Neural cell (in vitro differentiated cells): ENCODE data around the gene PI4K2B. TPM values are rescaled to one million over a fixed set of nuclear protein-coding genes. Genes with fewer than 3 reads are reported as not detected.

Experiments used
- polyA plus RNA-seq: library from polyadenylated mRNA; depleted of rRNA; stranded (reverse); fragments of >200 nt; gene quantifications from 2 replicates; pipeline ENCODE4 v1.2.3, GENCODE V29; 2014
- small RNA-seq, 3 experiments: library from RNA; depleted of rRNA; stranded (forward); fragments of <200 nt; gene quantifications; one replicate each; pipeline ENCODE3, GENCODE V24; 2012

Gene PI4K2B
- polyA plus RNA-seq, 1 donor from 2014 or later: 10.0 TPM

Small RNAs within 50 kb of the gene (small RNA-seq; reads per million reads assigned to genes)
- 0 to 0.08 (median 0) reads per million in 3 experiments for gene RF00004

Other genes with a start within 250 kb of the PI4K2B start
- 9.9 and 10.3 TPM in 2 replicates for gene LGI2, start 203.1 kb upstream of the PI4K2B start, polyA plus RNA-seq
- 5.6 and 6.5 TPM in 2 replicates for gene SEPSECS, start 73.6 kb upstream of the PI4K2B start, polyA plus RNA-seq
- 8.6 and 9.1 TPM in 2 replicates for gene ZCCHC4, start 78.7 kb downstream of the PI4K2B start, polyA plus RNA-seq
- gene ANAPC4, start 143.2 kb downstream of the PI4K2B start, polyA plus RNA-seq: 78.1 and 79.3 TPM in 2 replicates